OCI-LY1 (cell line): ENCODE results near the gene FNDC3A.
A peak's percentile ranks its signal among the peaks of the same experiment; 100 is the strongest.

Experiments used
- H2AFZ ChIP-seq: fragments of 200-600 bp; sonication (generic), shearing (Covaris generic); 2 replicates; pipeline ENCODE4 v1.6.0; 2014; ENCODE audit warnings: antibody characterized with exemption, mild to moderate bottlenecking, low read length
- H3F3A ChIP-seq: fragments of 200-600 bp; sonication (generic), shearing (Covaris generic); 2 replicates; pipeline ENCODE4 v1.6.0; 2014; ENCODE audit warnings: mild to moderate bottlenecking, antibody characterized with exemption, low read length, moderate library complexity; ENCODE audit not compliant: insufficient read depth
- H3K27ac ChIP-seq: fragments of 200-600 bp; sonication (generic); 2 replicates; pipeline ENCODE4 v1.5.1; 2014; ENCODE audit warnings: low read length, mixed run types, mild to moderate bottlenecking, low read depth; ENCODE audit not compliant: poor library complexity, severe bottlenecking
- H3K27me3 ChIP-seq: fragments of 200-600 bp; sonication (generic); 2 replicates; pipeline ENCODE4 v1.6.0; 2014; ENCODE audit warnings: antibody characterized with exemption, mild to moderate bottlenecking, low read length, moderate library complexity; ENCODE audit not compliant: insufficient read depth
- H3K36me3 ChIP-seq: fragments of 200-600 bp; sonication (generic); 2 replicates; pipeline ENCODE4 v1.6.1; 2014; ENCODE audit warnings: mild to moderate bottlenecking, antibody characterized with exemption, low read length, moderate library complexity, mixed read lengths; ENCODE audit not compliant: insufficient read depth
- H3K4me1 ChIP-seq: fragments of 200-600 bp; sonication (generic); 2 replicates; pipeline ENCODE4 v1.5.1; 2014; ENCODE audit warnings: mild to moderate bottlenecking, low read length, moderate library complexity; ENCODE audit not compliant: insufficient read depth, severe bottlenecking
- H3K4me2 ChIP-seq: fragments of 200-600 bp; sonication (generic), shearing (Covaris generic); 2 replicates; pipeline ENCODE4 v1.6.1; 2014; ENCODE audit warnings: low read length
- H3K4me3 ChIP-seq: fragments of 200-600 bp; sonication (generic); 2 replicates; pipeline ENCODE4 v1.5.1; 2014; ENCODE audit warnings: low read length, low read depth, mild to moderate bottlenecking, mixed read lengths; ENCODE audit not compliant: poor library complexity, severe bottlenecking
- H3K79me2 ChIP-seq: fragments of 200-600 bp; shearing (Covaris generic); 2 replicates; pipeline ENCODE4 v1.6.1; 2016; ENCODE audit warnings: mixed run types, low read length, mixed read lengths; ENCODE audit not compliant: insufficient read depth
- H3K9ac ChIP-seq: fragments of 200-600 bp; sonication (generic), shearing (Covaris generic); 2 replicates; pipeline ENCODE4 v1.6.1; 2014; ENCODE audit warnings: mild to moderate bottlenecking, low read length, mixed read lengths
- H3K9me2 ChIP-seq: fragments of 200-600 bp; sonication (generic), shearing (Covaris generic); 2 replicates; pipeline ENCODE4 v1.6.1; 2014; ENCODE audit warnings: low read depth, mild to moderate bottlenecking, low read length, mixed read lengths
- H3K9me3 ChIP-seq: fragments of 200-600 bp; shearing (Covaris generic); 2 replicates; pipeline ENCODE4 v1.6.1; 2014; ENCODE audit warnings: low read length, mixed read lengths
- H4K20me1 ChIP-seq: fragments of 200-600 bp; sonication (generic), shearing (Covaris generic); 2 replicates; pipeline ENCODE4 v1.6.0; 2016; ENCODE audit warnings: mild to moderate bottlenecking, low read length; ENCODE audit not compliant: insufficient read depth
- CTCF ChIP-seq: fragments of 200-600 bp; sonication (generic), shearing (Covaris generic); IDR thresholded peaks from 2 replicates; pipeline ENCODE4 v1.5.1; 2017; ENCODE audit warnings: mild to moderate bottlenecking, antibody characterized with exemption, low read length, moderate library complexity, mixed read lengths
- EZH2 ChIP-seq: fragments of 200-600 bp; sonication (generic), shearing (Covaris generic); IDR thresholded peaks from 2 replicates; pipeline ENCODE4 v1.8.0; 2017; ENCODE audit warnings: borderline replicate concordance, mixed run types, mild to moderate bottlenecking, antibody characterized with exemption, low read length, moderate library complexity, mixed read lengths

Gene FNDC3A

GRCh38 chr13:49110913-49111170, 135.1 kb downstream of the FNDC3A start:
- no peaks in the 10 kb centered on the region for H3K9me3 ChIP-seq
- no peaks in the 10 kb centered on the region for H3K27me3 ChIP-seq
- H2AFZ ChIP-seq: no peak overlapping the region
- H3K4me3 ChIP-seq: peak overlapping the region; percentile 81
- H3K79me2 ChIP-seq: peaks cover 19% of the 10 kb centered on the region
- no peaks in the 10 kb centered on the region for H3K9me2 ChIP-seq
- H3K27ac ChIP-seq: no peak overlapping the region
- H4K20me1 ChIP-seq: no peaks in the 10 kb centered on the region
- peaks cover 9% of the 10 kb centered on the region; the same call in 1 of the 2 replicates for H3K36me3 ChIP-seq
- H3K4me1 ChIP-seq: peaks cover 33% of the 10 kb centered on the region
- H3K4me2 ChIP-seq: peak overlapping the region; percentile 81
- no peak for TF ChIP-seq CTCF
- TF ChIP-seq EZH2: no peak
- H3K9ac ChIP-seq: peak overlapping the region; percentile 78
- H3F3A ChIP-seq: no peaks in the 10 kb centered on the region

- peaks cover 33% of the 10 kb centered on the region for H3K4me1 ChIP-seq
- H3K79me2 ChIP-seq: peaks cover 19% of the 10 kb centered on the region
- no peak overlapping the region for H3K27ac ChIP-seq
These were observed 137.2 kb downstream of the FNDC3A start for GRCh38 chr13:49112782-49113525.

GRCh38 chr13:49113526-49114286, 138.0 kb downstream of the FNDC3A start:
- Histone ChIP-seq H3F3A (no peaks in the 10 kb centered on the region), H3K27ac (no peak overlapping the region), H3K27me3 (no peaks in the 10 kb centered on the region), H3K9me2 (no peaks in the 10 kb centered on the region), H3K4me3 (no peak overlapping the region), H3K4me2 (no peak overlapping the region), H3K4me1 (peaks cover 33% of the 10 kb centered on the region), H3K36me3 (peaks cover 33% of the 10 kb centered on the region), H3K9me3 (no peaks in the 10 kb centered on the region), H2AFZ (no peak overlapping the region), H3K9ac (no peak overlapping the region), H4K20me1 (no peaks in the 10 kb centered on the region), H3K79me2 (peaks cover 19% of the 10 kb centered on the region)
- TF ChIP-seq CTCF: no peak
- no peak for TF ChIP-seq EZH2

More at GRCh38 chr13:49112782-49113525, 137.2 kb downstream of the FNDC3A start:
- TF ChIP-seq EZH2 (no peak), CTCF (no peak)
- H3K9me3 ChIP-seq: no peaks in the 10 kb centered on the region
- peaks cover 25% of the 10 kb centered on the region for H3K36me3 ChIP-seq
- H3K9ac ChIP-seq: no peak overlapping the region
- no peaks in the 10 kb centered on the region for H3K9me2 ChIP-seq
- no peaks in the 10 kb centered on the region for H4K20me1 ChIP-seq
- no peak overlapping the region for H3K4me3 ChIP-seq
- no peak overlapping the region for H2AFZ ChIP-seq
- H3K4me2 ChIP-seq: no peak overlapping the region
- no peaks in the 10 kb centered on the region for H3F3A ChIP-seq
- no peaks in the 10 kb centered on the region for H3K27me3 ChIP-seq
